Adrenal gland (tissue), 5 donors: ENCODE results near the gene DMAC2L.

ENCODE experiments used
- POLR2A ChIP-seq, 2 donors: fragments of 450-650 bp; IDR thresholded peaks; one replicate each; pipeline ENCODE4 v1.6.1; 2017; ENCODE audit warnings: antibody characterized with exemption in 2 of 2, mild to moderate bottlenecking in 2 of 2, moderate library complexity in 1 of 2
- TF ChIP-seq, protein P1 (sequence below), 6 experiments: fragments of 450-650 bp in 4 of 6; fragments of 200-600 bp in 2 of 6; sonication (generic) in 1 of 6; IDR thresholded peaks; 1 replicate in 5 of 6; 2 replicates in 1 of 6; pipeline versions ENCODE4 v1.5.1 to v1.8.0; 2016 to 2021; ENCODE audit warnings: antibody characterized with exemption in 6 of 6, mild to moderate bottlenecking in 2 of 6, moderate library complexity in 1 of 6
- donor health status: DM: no; HTN: no; CAD: no.

DNA sequence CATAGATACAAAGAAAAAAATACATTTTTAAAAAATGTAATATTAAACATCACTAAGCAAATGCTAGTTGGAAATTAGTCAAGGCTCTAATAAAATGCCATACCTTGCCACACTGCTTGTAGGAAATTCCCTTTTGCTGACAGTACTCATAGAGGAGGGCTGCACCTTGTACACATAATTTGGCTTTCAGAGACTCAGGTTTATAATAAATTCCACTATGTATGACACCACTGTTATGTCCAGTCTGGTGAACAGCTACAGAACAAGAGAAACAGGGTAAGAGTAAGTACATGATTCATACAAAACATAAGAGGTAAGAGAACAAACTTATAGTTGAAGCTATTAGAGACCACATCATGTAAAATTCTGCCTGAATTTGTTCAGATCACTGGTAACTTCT lies 10.2 kb upstream of the DMAC2L start:
- no peak for TF ChIP-seq POLR2A (IDR thresholded peaks at IDR 0.05)
- TF ChIP-seq, protein P1, sequence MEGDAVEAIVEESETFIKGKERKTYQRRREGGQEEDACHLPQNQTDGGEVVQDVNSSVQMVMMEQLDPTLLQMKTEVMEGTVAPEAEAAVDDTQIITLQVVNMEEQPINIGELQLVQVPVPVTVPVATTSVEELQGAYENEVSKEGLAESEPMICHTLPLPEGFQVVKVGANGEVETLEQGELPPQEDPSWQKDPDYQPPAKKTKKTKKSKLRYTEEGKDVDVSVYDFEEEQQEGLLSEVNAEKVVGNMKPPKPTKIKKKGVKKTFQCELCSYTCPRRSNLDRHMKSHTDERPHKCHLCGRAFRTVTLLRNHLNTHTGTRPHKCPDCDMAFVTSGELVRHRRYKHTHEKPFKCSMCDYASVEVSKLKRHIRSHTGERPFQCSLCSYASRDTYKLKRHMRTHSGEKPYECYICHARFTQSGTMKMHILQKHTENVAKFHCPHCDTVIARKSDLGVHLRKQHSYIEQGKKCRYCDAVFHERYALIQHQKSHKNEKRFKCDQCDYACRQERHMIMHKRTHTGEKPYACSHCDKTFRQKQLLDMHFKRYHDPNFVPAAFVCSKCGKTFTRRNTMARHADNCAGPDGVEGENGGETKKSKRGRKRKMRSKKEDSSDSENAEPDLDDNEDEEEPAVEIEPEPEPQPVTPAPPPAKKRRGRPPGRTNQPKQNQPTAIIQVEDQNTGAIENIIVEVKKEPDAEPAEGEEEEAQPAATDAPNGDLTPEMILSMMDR (IDR thresholded peaks at IDR 0.05), result no peak
